K562 (cell line): ENCODE results near the gene CCN2. TPM values are rescaled to one million over a fixed set of nuclear protein-coding genes. Genes with fewer than 3 reads are reported as not detected.

Experiments used
- ATAC-seq: fragments of 200-7000 bp; cut with Tn5 transposase; 3 replicates; pipeline ENCODE4 v1.9.1; 2020; ENCODE audit warnings: moderate library complexity
- BruUV-seq: library from RNA; stranded (reverse); fragments of 400-500 nt; replicated peaks from 2 replicates; lab custom pipeline; 2021; lab: Mats Ljungman, UMichigan
- CTCF ChIA-PET: fragments of 300-600 bp; formaldehyde crosslinking; extraction: SDS; loops from one replicate; lab custom pipeline; 2021; ENCODE audit warnings: low intra/inter-chr PET ratio; lab: Yijun Ruan, JAX
- POLR2A ChIA-PET: fragments of 300-600, 350-650 bp; sonication (Branson Sonifier 250); formaldehyde crosslinking; extraction: SDS; loops from one replicate; lab custom pipeline; 2021; ENCODE audit warnings: antibody characterized with exemption, inconsistent platforms; lab: Yijun Ruan, JAX
- DNase-seq, 4 experiments: peaks; one replicate each; pipeline versions ENCODE4 v3.0.0 to v3.0.0-alpha.2; 2011 to 2018; ENCODE audit warnings: low spot score in 3 of 4, mixed read lengths in 3 of 4; ENCODE audit errors: extremely low read depth in 1 of 4
- FAIRE-seq: peaks from 2 replicates; lab custom pipeline; 2011; peaks lifted over from hg19 to GRCh38; lab: Jason Lieb, UNC
- H2AFZ ChIP-seq: 2 replicates; pipeline ENCODE4 v1.6.0; 2011; ENCODE audit warnings: low read depth, low read length, control low read depth, inconsistent platforms
- H3K27ac ChIP-seq: fragments of 200-600 bp; 3 replicates; pipeline ENCODE4 v1.8.0; 2011; ENCODE audit warnings: low read depth, mild to moderate bottlenecking, control low read depth, inconsistent platforms, low read length, moderate library complexity, mixed read lengths; ENCODE audit errors: extremely low read depth
- H3K27me3 ChIP-seq, 2 experiments: fragments of 300-600 bp in 1 of 2; 2 replicates in 1 of 2; 3 replicates in 1 of 2; pipeline versions ENCODE4 v1.6.0 to v1.8.0; 2011; ENCODE audit warnings: inconsistent platforms in 2 of 2, low read length in 2 of 2, mild to moderate bottlenecking in 1 of 2, mixed read lengths in 1 of 2, moderate library complexity in 1 of 2; ENCODE audit not compliant: control insufficient read depth in 2 of 2, insufficient read depth in 2 of 2
- H3K36me3 ChIP-seq: fragments of 300-600 bp; 3 replicates; pipeline ENCODE4 v1.8.0; 2011; ENCODE audit warnings: mild to moderate bottlenecking, low read length, inconsistent platforms; ENCODE audit not compliant: control insufficient read depth, insufficient read depth
- H3K4me1 ChIP-seq, 2 experiments: fragments of 200-600 bp in 1 of 2; replicated peaks in 1 of 2; 2 replicates in 1 of 2; 3 replicates in 1 of 2; pipeline versions ENCODE4 v1.5.1 to v1.8.0; 2011; ENCODE audit warnings: inconsistent platforms in 2 of 2, low read length in 2 of 2, mild to moderate bottlenecking in 1 of 2, mixed read lengths in 1 of 2, moderate library complexity in 1 of 2; ENCODE audit not compliant: control insufficient read depth in 2 of 2, insufficient read depth in 2 of 2
- H3K4me2 ChIP-seq: 2 replicates; pipeline ENCODE4 v1.6.1; 2011; ENCODE audit warnings: low read length, control low read depth, inconsistent platforms, mixed read lengths; ENCODE audit not compliant: insufficient read depth
- H3K4me3 ChIP-seq: fragments of 200-600 bp; sonication (generic), shearing (Covaris generic); 2 replicates; pipeline ENCODE4 v1.5.1; 2016; ENCODE audit warnings: control low read depth, inconsistent platforms
- H3K79me2 ChIP-seq: fragments of 200-600 bp; 3 replicates; pipeline ENCODE4 v1.8.0; 2011; ENCODE audit warnings: low read length, inconsistent platforms; ENCODE audit not compliant: control insufficient read depth, insufficient read depth
- H3K9ac ChIP-seq, 2 experiments: 2 replicates each; pipeline versions ENCODE4 v1.6.0 to v1.6.1; 2011; ENCODE audit warnings: low read depth in 2 of 2, low read length in 2 of 2, control low read depth in 1 of 2, inconsistent platforms in 1 of 2, mild to moderate bottlenecking in 1 of 2, mixed read lengths in 1 of 2; ENCODE audit not compliant: insufficient read depth in 1 of 2
- H3K9me1 ChIP-seq: one replicate; pipeline ENCODE4 v1.6.0; 2011; ENCODE audit warnings: inconsistent platforms, mild to moderate bottlenecking, low read length, moderate library complexity; ENCODE audit not compliant: control insufficient read depth, insufficient read depth
- H3K9me3 ChIP-seq: replicated peaks from 2 replicates; pipeline ENCODE4 v1.5.1; 2011; ENCODE audit warnings: low read depth, low read length, inconsistent platforms; ENCODE audit not compliant: control insufficient read depth, insufficient read depth
- H4K20me1 ChIP-seq: replicated peaks from 2 replicates; pipeline ENCODE4 v1.6.1; 2011; ENCODE audit warnings: low read length, inconsistent platforms, mixed read lengths; ENCODE audit not compliant: control insufficient read depth, insufficient read depth
- BCL6 ChIP-seq: fragments of 250-450 bp; sonication (Bioruptor Pico); IDR thresholded peaks from 2 replicates; pipeline ENCODE4 v1.4.0; 2020
- E2F8 ChIP-seq: fragments of 450-650 bp; IDR thresholded peaks from 2 replicates; pipeline ENCODE4 v1.7.1; 2018; ENCODE audit warnings: mild to moderate bottlenecking, low read depth; ENCODE audit not compliant: partially characterized antibody
- FOXP1 ChIP-seq: sonication (generic); formaldehyde crosslinking; IDR thresholded peaks from 2 replicates; pipeline ENCODE4 v1.8.0; 2022; ENCODE audit warnings: mild to moderate bottlenecking, missing genetic modification reagents
- GTF2B ChIP-seq: IDR thresholded peaks from 2 replicates; pipeline ENCODE4 v1.6.1; 2011; ENCODE audit not compliant: insufficient read length; ENCODE audit errors: extremely low read depth
- HNRNPL ChIP-seq: fragments of 200-400 bp; formaldehyde crosslinking; IDR thresholded peaks from 2 replicates; pipeline ENCODE4 v1.6.1; 2017; ENCODE audit warnings: low read depth, mild to moderate bottlenecking, low read length
- ID3 ChIP-seq, 2 experiments: fragments of 250-450 bp in 1 of 2; fragments of 450-650 bp in 1 of 2; sonication (Bioruptor Pico) in 1 of 2; IDR thresholded peaks; 2 replicates each; pipeline versions ENCODE4 v1.6.1 to v1.8.0; 2016 to 2021; ENCODE audit warnings: mild to moderate bottlenecking in 2 of 2, moderate library complexity in 2 of 2, missing compliant biosample characterization in 1 of 2, missing genetic modification characterization in 1 of 2
- KLF13 ChIP-seq: fragments of 450-650 bp; IDR thresholded peaks from 2 replicates; pipeline ENCODE4 v1.6.1; 2016; ENCODE audit warnings: missing genetic modification characterization, low read depth, mild to moderate bottlenecking, missing compliant biosample characterization, moderate library complexity, borderline replicate concordance
- RFX1 ChIP-seq: fragments of 450-650 bp; IDR thresholded peaks from 2 replicates; pipeline ENCODE4 v1.6.1; 2016; ENCODE audit warnings: mild to moderate bottlenecking, moderate library complexity
- RUNX1 ChIP-seq: sonication (generic); IDR thresholded peaks from 2 replicates; pipeline ENCODE4 v1.6.1; 2016; ENCODE audit warnings: antibody characterized with exemption, low read depth
- SAFB ChIP-seq: fragments of 200-400 bp; formaldehyde crosslinking; IDR thresholded peaks from 2 replicates; pipeline ENCODE4 v1.6.1; 2017; ENCODE audit warnings: low read depth, low read length, borderline replicate concordance
- SMARCE1 ChIP-seq: fragments of 450-650 bp; IDR thresholded peaks from 2 replicates; pipeline ENCODE4 v1.7.1; 2016; ENCODE audit warnings: mild to moderate bottlenecking
- SP1 ChIP-seq: sonication (generic); formaldehyde crosslinking; IDR thresholded peaks from 2 replicates; pipeline ENCODE4 v1.8.1; 2022; ENCODE audit warnings: mild to moderate bottlenecking, missing genetic modification reagents
- ZNF507 ChIP-seq: conservative IDR thresholded peaks from 2 replicates; pipeline ENCODE4 v1.6.1; 2017; ENCODE audit warnings: missing genetic modification characterization, missing compliant biosample characterization
- WGBS: fragments of 100-300 bp; shearing (Covaris generic); methylation state at CpG from one replicate; pipeline ENCODE4 v1.1.6; 2016; ENCODE audit warnings: low coverage, mixed read lengths; ENCODE audit not compliant: insufficient coverage; ENCODE audit errors: missing lambda C conversion rate; 5-methylcytosine and 5-hydroxymethylcytosine counted together
- in situ Hi-C: fragments of 300-500 bp; cut with MboI; formaldehyde crosslinking; loops from 4 replicates; pipeline ENCODE4 v1.15.0; 2018; ENCODE audit warnings: inconsistent platforms, mixed read lengths
- intact Hi-C: fragments of 100-400 bp; cut with micrococcal nuclease; formaldehyde crosslinking; loops from 2 replicates; pipeline ENCODE4 v1.14.2; 2022
- polyA plus RNA-seq, 8 experiments: library from polyadenylated mRNA; depleted of rRNA in 4 of 8; stranded (reverse) in 5 of 8; unstranded in 3 of 8; fragments of >200 nt; fragmentation: Nextera tagmentation in 2 of 8; fragmentation: Illumina TruSeq in 1 of 8; extraction: Ambion mirVana in 2 of 8; extraction: Trizol in 1 of 8; gene quantifications; 2 replicates each; pipeline versions ENCODE4 v1.2.1 to v1.2.3, GENCODE V29; 2011 to 2014; ENCODE audit warnings: inconsistent platforms in 1 of 8, missing spikeins in 1 of 8
- total RNA-seq, 7 experiments: library from RNA; depleted of rRNA in 6 of 7; stranded (reverse); fragments of >200 nt in 6 of 7; fragmentation: Illumina TruSeq in 2 of 7; extraction: Trizol in 2 of 7; gene quantifications; 2 replicates each; pipeline versions ENCODE4 v1.2.1 to v1.2.3, GENCODE V29; 2011 to 2021; ENCODE audit warnings: low replicate concordance in 1 of 7
- TF ChIP-seq, protein P1 (sequence below), 2 experiments: IDR thresholded peaks in 1 of 2; conservative IDR thresholded peaks in 1 of 2; 2 replicates each; pipeline ENCODE4 v1.6.1; 2016; ENCODE audit warnings: low read depth in 2 of 2, mild to moderate bottlenecking in 1 of 2, missing compliant biosample characterization in 1 of 2, missing genetic modification characterization in 1 of 2, moderate library complexity in 1 of 2

The CCN2 gene
- total and polyA plus RNA-seq, 9 of the 15 experiments (the other 6 are each of a cell fraction or from before 2014, with no cell fraction given): 0.40 TPM; not detected in 8

GRCh38 chr6:131958542-131959470, 7.6 kb upstream of the CCN2 start:
- DNase-seq (no peak), FAIRE-seq (no peak), ATAC-seq (no peak)
- no peak overlapping the region; the same call in 1 of the 2 replicates for H2AFZ ChIP-seq
- no peak overlapping the region for H3K4me2 ChIP-seq
- no peaks in the 10 kb centered on the region for H3K36me3 ChIP-seq
- no peak overlapping the region for H3K27ac ChIP-seq
- ChIA-PET CTCF (no interaction called here), POLR2A (interaction anchor here (0.6 kb wide), 1 partner anchor 344 kb away, joined by 3 read pairs; no protein-coding TSS in a partner anchor)
- no peaks in the 10 kb centered on the region for H3K79me2 ChIP-seq
- no peaks in the 10 kb centered on the region for H3K27me3 ChIP-seq
- H3K9me1 ChIP-seq: no peaks in the 10 kb centered on the region
- no peak overlapping the region for H3K4me3 ChIP-seq
- no peaks in the 10 kb centered on the region for H3K9me3 ChIP-seq
- no TSS peak for BruUV-seq
- H4K20me1 ChIP-seq: no peaks in the 10 kb centered on the region
- no peak overlapping the region for H3K9ac ChIP-seq
- WGBS: under 1% methylated on average over 11 of the region's 11 CpGs
- intact Hi-C loops: no loop called here
- in situ Hi-C loops: no loop called here
- no peaks in the 10 kb centered on the region for H3K4me1 ChIP-seq
- TF ChIP-seq RFX1 (no peak), KLF13 (tag) (no peak), RUNX1 (no peak), SP1 (CRISPR knock-in tag) (no peak), ID3 (CRISPR knock-in tag; IDR thresholded peaks at IDR 0.05) (no peak), ID3 (tag; IDR thresholded peaks at IDR 0.05) (no peak), E2F8 (no peak), SAFB (no peak), FOXP1 (CRISPR knock-in tag) (no peak), ZNF507 (tag) (no peak), GTF2B (no peak), BCL6 (CRISPR knock-in tag) (no peak), SMARCE1 (no peak), HNRNPL (no peak)
- TF ChIP-seq, protein P1, sequence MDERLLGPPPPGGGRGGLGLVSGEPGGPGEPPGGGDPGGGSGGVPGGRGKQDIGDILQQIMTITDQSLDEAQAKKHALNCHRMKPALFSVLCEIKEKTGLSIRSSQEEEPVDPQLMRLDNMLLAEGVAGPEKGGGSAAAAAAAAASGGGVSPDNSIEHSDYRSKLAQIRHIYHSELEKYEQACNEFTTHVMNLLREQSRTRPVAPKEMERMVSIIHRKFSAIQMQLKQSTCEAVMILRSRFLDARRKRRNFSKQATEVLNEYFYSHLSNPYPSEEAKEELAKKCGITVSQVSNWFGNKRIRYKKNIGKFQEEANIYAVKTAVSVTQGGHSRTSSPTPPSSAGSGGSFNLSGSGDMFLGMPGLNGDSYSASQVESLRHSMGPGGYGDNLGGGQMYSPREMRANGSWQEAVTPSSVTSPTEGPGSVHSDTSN (CRISPR knock-in tag; IDR thresholded peaks at IDR 0.05; ENCODE audit: low read depth): no peak
- TF ChIP-seq, protein P1 (tag; conservative IDR thresholded peaks at IDR 0.05; ENCODE audit: low read depth): no peak
